Loucy (cell line): ENCODE measurements around the gene RNF19B.

Experiments used
- H2AFZ ChIP-seq: fragments of 200-600 bp; sonication (generic); 2 replicates; pipeline ENCODE4 v1.6.0; 2016; ENCODE audit warnings: antibody characterized with exemption, mild to moderate bottlenecking, low read length, moderate library complexity
- H3F3A ChIP-seq: fragments of 200-600 bp; 2 replicates; pipeline ENCODE4 v1.6.0; 2016; ENCODE audit warnings: antibody characterized with exemption, low read depth, mild to moderate bottlenecking
- H3K27me3 ChIP-seq: fragments of 200-600 bp; sonication (generic); 2 replicates; pipeline ENCODE4 v1.6.1; 2014; ENCODE audit warnings: low read length, mild to moderate bottlenecking; ENCODE audit not compliant: insufficient read depth, poor library complexity, severe bottlenecking
- H3K36me3 ChIP-seq: fragments of 200-600 bp; sonication (generic); 2 replicates; pipeline ENCODE4 v1.6.1; 2016; ENCODE audit warnings: low read length; ENCODE audit not compliant: insufficient read depth
- H3K4me1 ChIP-seq: fragments of 200-600 bp; sonication (generic); 2 replicates; pipeline ENCODE4 v1.5.1; 2014; ENCODE audit warnings: low read length, mild to moderate bottlenecking; ENCODE audit not compliant: insufficient read depth, poor library complexity, severe bottlenecking
- H3K4me2 ChIP-seq: fragments of 200-600 bp; sonication (generic); 2 replicates; pipeline ENCODE4 v1.6.0; 2014; ENCODE audit warnings: antibody characterized with exemption, low read length, low read depth, mild to moderate bottlenecking; ENCODE audit not compliant: poor library complexity, severe bottlenecking
- H3K4me3 ChIP-seq: fragments of 200-600 bp; sonication (generic); 2 replicates; pipeline ENCODE4 v1.5.1; 2014; ENCODE audit warnings: low read length, mild to moderate bottlenecking, mixed read lengths; ENCODE audit not compliant: poor library complexity, severe bottlenecking
- H3K79me2 ChIP-seq: fragments of 200-600 bp; sonication (generic); 2 replicates; pipeline ENCODE4 v1.6.1; 2014; ENCODE audit warnings: low read length; ENCODE audit not compliant: insufficient read depth
- H3K9ac ChIP-seq: fragments of 200-600 bp; sonication (generic); 2 replicates; pipeline ENCODE4 v1.6.0; 2014; ENCODE audit warnings: mild to moderate bottlenecking, low read depth, low read length, moderate library complexity; ENCODE audit not compliant: poor library complexity, severe bottlenecking
- H3K9me2 ChIP-seq: fragments of 200-600 bp; sonication (generic); replicated peaks from 2 replicates; pipeline ENCODE4 v1.6.1; 2016; ENCODE audit warnings: low read depth, low read length, mixed read lengths
- H3K9me3 ChIP-seq: fragments of 200-600 bp; sonication (generic); 2 replicates; pipeline ENCODE4 v1.6.1; 2014; ENCODE audit warnings: mild to moderate bottlenecking, antibody characterized with exemption, low read length, low read depth; ENCODE audit not compliant: insufficient read depth
- H4K20me1 ChIP-seq: fragments of 200-600 bp; sonication (generic); 2 replicates; pipeline ENCODE4 v1.6.0; 2014; ENCODE audit warnings: antibody characterized with exemption, low read length, mild to moderate bottlenecking; ENCODE audit not compliant: insufficient read depth, poor library complexity, severe bottlenecking
- EZH2phosphoT487 ChIP-seq: fragments of 200-600 bp; IDR thresholded peaks from 2 replicates; pipeline ENCODE4 v1.6.1; 2018; ENCODE audit warnings: antibody characterized with exemption, mild to moderate bottlenecking, moderate library complexity, borderline replicate concordance
- TF ChIP-seq, protein P1 (sequence below): fragments of 200-600 bp; sonication (generic); conservative IDR thresholded peaks from 2 replicates; pipeline ENCODE4 v1.5.1; 2014; ENCODE audit warnings: mild to moderate bottlenecking, antibody characterized with exemption, low read length

The RNF19B gene

DNA sequence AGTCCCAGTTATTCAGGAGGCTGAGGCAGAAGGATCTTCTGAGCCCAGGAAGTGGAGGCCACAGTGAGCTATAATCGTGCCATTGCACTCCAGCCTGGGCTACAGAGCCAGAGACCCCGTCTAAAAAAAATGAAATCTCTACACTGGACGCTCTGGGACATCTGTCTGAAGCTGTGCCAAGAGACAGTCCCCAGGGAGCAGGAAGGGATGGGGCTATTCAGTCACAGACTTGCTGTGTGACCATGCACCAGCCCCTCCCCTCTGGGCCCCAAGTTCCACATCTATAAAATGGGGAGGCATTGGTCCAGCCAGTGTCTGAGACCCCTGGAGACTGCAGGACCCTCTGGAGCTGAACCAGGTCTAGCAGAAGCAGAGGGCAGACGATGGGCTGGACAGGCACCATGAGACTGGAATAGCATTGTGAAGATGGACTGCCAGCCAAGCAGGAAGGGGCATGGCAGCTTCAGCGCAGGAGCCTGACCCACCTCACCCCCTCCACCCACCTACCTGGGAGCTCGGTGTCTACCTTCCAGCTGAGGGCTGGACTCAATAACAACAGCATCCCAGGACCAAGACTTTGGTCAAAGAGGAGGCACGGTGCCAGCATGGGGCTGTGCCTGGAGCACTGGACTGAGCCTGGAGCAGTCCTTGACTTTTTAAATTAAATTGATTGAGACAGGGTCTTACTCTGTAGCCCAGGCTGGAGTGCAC lies 64.9 kb downstream of the RNF19B start:
- Histone ChIP-seq H4K20me1 (no peaks in the 10 kb centered on the region), H3F3A (no peaks in the 10 kb centered on the region), H3K9ac (no peak overlapping the region), H3K4me1 (no peaks in the 10 kb centered on the region), H3K9me2 (no peaks in the 10 kb centered on the region), H3K4me2 (no peak overlapping the region), H3K9me3 (no peaks in the 10 kb centered on the region), H3K36me3 (no peaks in the 10 kb centered on the region), H2AFZ (no peak overlapping the region), H3K27me3 (peaks cover 29% of the 10 kb centered on the region), H3K4me3 (no peak overlapping the region), H3K79me2 (no peaks in the 10 kb centered on the region)
- TF ChIP-seq, protein P1, sequence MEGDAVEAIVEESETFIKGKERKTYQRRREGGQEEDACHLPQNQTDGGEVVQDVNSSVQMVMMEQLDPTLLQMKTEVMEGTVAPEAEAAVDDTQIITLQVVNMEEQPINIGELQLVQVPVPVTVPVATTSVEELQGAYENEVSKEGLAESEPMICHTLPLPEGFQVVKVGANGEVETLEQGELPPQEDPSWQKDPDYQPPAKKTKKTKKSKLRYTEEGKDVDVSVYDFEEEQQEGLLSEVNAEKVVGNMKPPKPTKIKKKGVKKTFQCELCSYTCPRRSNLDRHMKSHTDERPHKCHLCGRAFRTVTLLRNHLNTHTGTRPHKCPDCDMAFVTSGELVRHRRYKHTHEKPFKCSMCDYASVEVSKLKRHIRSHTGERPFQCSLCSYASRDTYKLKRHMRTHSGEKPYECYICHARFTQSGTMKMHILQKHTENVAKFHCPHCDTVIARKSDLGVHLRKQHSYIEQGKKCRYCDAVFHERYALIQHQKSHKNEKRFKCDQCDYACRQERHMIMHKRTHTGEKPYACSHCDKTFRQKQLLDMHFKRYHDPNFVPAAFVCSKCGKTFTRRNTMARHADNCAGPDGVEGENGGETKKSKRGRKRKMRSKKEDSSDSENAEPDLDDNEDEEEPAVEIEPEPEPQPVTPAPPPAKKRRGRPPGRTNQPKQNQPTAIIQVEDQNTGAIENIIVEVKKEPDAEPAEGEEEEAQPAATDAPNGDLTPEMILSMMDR = no peak
- no peak for TF ChIP-seq EZH2phosphoT487

DNA sequence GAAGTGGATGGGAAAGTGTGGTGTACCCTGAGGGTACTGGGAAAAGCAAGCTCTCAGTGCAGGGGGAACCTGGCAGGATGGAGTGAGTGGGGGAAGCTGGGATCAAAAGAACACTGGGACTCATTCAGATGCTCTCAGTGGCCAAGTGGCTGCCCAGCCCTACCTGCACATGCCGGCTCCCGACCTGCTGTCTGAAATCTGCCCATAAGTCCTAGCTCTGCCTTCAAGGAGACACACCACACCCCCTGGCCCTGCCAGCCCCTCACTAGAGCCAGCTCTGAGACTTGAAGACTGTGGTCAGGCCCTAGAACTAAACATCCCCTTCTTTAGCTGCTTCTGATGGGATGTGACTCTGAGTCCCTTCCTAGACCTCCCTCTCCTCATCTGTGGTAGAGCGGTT lies 65.7 kb downstream of the RNF19B start:
- Histone ChIP-seq H3K79me2 (no peaks in the 10 kb centered on the region), H3K36me3 (no peaks in the 10 kb centered on the region), H3K27me3 (peaks cover 29% of the 10 kb centered on the region), H3K9ac (no peak overlapping the region), H4K20me1 (no peaks in the 10 kb centered on the region), H3K9me3 (no peaks in the 10 kb centered on the region), H3K4me1 (no peaks in the 10 kb centered on the region), H3K9me2 (no peaks in the 10 kb centered on the region), H2AFZ (no peak overlapping the region), H3K4me3 (no peak overlapping the region), H3K4me2 (no peak overlapping the region), H3F3A (no peaks in the 10 kb centered on the region)
- TF ChIP-seq, protein P1 = no peak
- TF ChIP-seq EZH2phosphoT487 = no peak

DNA sequence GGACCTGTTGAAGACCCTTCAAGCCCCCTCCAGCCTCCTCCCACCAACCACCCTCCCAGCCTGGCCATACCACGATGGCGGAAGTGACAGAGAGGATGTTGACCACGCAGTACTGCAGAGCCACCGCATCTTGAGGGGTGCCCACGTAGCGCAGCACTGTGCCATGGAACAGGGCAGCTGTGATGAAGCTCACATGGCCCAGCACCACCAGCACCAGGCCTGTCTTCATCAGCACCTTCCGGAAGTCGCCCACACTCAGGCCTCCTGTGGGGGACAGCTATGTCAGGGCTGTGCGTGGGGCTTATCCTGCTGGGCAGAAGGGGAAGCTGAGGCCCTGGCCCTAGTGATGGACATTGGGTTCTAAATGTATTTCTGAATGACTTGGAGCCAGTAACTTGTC lies 66.6 kb downstream of the RNF19B start:
- Histone ChIP-seq H3K4me3 (no peak overlapping the region), H3K4me2 (no peak overlapping the region), H3K36me3 (no peaks in the 10 kb centered on the region), H3K4me1 (no peaks in the 10 kb centered on the region), H3K79me2 (no peaks in the 10 kb centered on the region), H4K20me1 (no peaks in the 10 kb centered on the region), H3K9ac (no peak overlapping the region), H2AFZ (no peak overlapping the region), H3K27me3 (peaks cover 29% of the 10 kb centered on the region), H3K9me3 (no peaks in the 10 kb centered on the region), H3F3A (no peaks in the 10 kb centered on the region), H3K9me2 (no peaks in the 10 kb centered on the region)
- TF ChIP-seq, protein P1 = no peak
- TF ChIP-seq EZH2phosphoT487 = no peak
